PC-3 (cell line): Measurements from ENCODE around the gene ARPIN.

ENCODE experiments used
- EZH2phosphoT487 ChIP-seq: fragments of 300-600 bp; sonication (generic); IDR thresholded peaks from 2 replicates; pipeline ENCODE4 v1.6.1; 2018; ENCODE audit warnings: mild to moderate bottlenecking, antibody characterized with exemption, low read length, borderline replicate concordance
- TF ChIP-seq, protein P1 (sequence below): fragments of 300-600 bp; sonication (generic); conservative IDR thresholded peaks from 2 replicates; pipeline ENCODE4 v1.5.1; 2017; ENCODE audit warnings: antibody characterized with exemption, low read depth, mild to moderate bottlenecking, low read length

DNA sequence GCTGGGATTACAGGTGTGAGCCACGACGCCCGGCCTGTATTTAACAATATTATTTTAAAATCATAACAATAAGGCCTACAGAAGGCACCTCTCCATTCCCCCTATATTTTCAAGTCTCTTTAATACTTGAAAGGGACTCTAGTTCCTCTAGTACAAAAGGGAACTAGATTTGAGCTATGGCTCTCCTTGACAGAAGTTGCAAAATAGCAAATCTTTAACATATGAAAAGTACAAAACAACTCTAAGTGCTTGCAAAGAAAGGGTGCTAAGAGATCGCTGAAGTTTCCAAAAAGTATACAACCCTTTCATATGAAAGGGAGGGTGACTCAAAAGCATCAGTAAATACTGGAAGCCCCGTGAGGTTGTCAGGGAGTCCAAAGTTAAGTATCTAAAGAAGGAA, 42.7 kb downstream of the ARPIN start:
- TF ChIP-seq, protein P1, sequence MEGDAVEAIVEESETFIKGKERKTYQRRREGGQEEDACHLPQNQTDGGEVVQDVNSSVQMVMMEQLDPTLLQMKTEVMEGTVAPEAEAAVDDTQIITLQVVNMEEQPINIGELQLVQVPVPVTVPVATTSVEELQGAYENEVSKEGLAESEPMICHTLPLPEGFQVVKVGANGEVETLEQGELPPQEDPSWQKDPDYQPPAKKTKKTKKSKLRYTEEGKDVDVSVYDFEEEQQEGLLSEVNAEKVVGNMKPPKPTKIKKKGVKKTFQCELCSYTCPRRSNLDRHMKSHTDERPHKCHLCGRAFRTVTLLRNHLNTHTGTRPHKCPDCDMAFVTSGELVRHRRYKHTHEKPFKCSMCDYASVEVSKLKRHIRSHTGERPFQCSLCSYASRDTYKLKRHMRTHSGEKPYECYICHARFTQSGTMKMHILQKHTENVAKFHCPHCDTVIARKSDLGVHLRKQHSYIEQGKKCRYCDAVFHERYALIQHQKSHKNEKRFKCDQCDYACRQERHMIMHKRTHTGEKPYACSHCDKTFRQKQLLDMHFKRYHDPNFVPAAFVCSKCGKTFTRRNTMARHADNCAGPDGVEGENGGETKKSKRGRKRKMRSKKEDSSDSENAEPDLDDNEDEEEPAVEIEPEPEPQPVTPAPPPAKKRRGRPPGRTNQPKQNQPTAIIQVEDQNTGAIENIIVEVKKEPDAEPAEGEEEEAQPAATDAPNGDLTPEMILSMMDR = no peak
- TF ChIP-seq EZH2phosphoT487 = no peak
